MM.1S (cell line): ENCODE measurements around the gene ZDHHC21.

Experiments used
- CTCF ChIP-seq: fragments of 300-600 bp; sonication (generic); IDR thresholded peaks from 2 replicates; pipeline ENCODE4 v1.5.1; 2016; ENCODE audit warnings: antibody characterized with exemption, low read length, mixed read lengths
- EZH2phosphoT487 ChIP-seq: fragments of 300-600 bp; sonication (generic); IDR thresholded peaks from 2 replicates; pipeline ENCODE4 v1.6.1; 2018; ENCODE audit warnings: antibody characterized with exemption, low read length

GRCh38 chr9:14585730-14586473 lies 107.3 kb downstream of the ZDHHC21 start:
- TF ChIP-seq CTCF (no peak), EZH2phosphoT487 (no peak)
